Measurements from ENCODE around the gene ZNF697. TPM values are rescaled to one million over a fixed set of nuclear protein-coding genes. Genes with fewer than 3 reads are reported as not detected.

The ZNF697 gene
- total and polyA plus RNA-seq, 2 of the 4 experiments (the other 2 are of a cell fraction): 6.2 to 10.2 TPM

- Histone ChIP-seq H3K79me1 (ENCODE audit: low read depth in 1 of 2, low read length in 2 of 2) (no peaks in the 10 kb centered on the region), H2BK5ac (ENCODE audit: low read depth, low read length, poor library complexity, severe bottlenecking) (no peak overlapping the region), H2AK5ac (ENCODE audit: low read depth, low read length) (no peak overlapping the region), H2AK9ac (replicated peaks; ENCODE audit: low read depth, low read length, poor library complexity) (no peak overlapping the region), H3K4me3 (ENCODE audit: insufficient read depth, low read depth, low read length) (no peak overlapping the region), H3K56ac (ENCODE audit: extremely low read depth, insufficient read depth, low read length) (no peak overlapping the region), H3K9ac (ENCODE audit: low read depth, low read length) (no peak overlapping the region), H3K4ac (ENCODE audit: low read depth, low read length) (no peak overlapping the region), H2BK15ac (ENCODE audit: low read depth, low read length) (no peak overlapping the region), H4K91ac (ENCODE audit: insufficient read depth, low read depth, low read length) (no peak overlapping the region), H3K4me2 (ENCODE audit: low read depth, low read length) (no peak overlapping the region), H3K9me3 (ENCODE audit: control insufficient read depth, insufficient read depth, low read length) (no peaks in the 10 kb centered on the region), H3K27me3 (ENCODE audit: control insufficient read depth, insufficient read depth, low read length) (peaks cover 20% of the 10 kb centered on the region), H2BK20ac (ENCODE audit: low read depth, low read length) (no peak overlapping the region), H2AFZ (replicated peaks; ENCODE audit: low read length, poor library complexity) (no peak overlapping the region), H3K36me3 (ENCODE audit: control insufficient read depth, insufficient read depth, low read length) (no peaks in the 10 kb centered on the region), H3K4me1 (ENCODE audit: control insufficient read depth, insufficient read depth, low read length) (no peaks in the 10 kb centered on the region), H3K27ac (ENCODE audit: insufficient read depth, low read length) (no peak overlapping the region), H2BK120ac (ENCODE audit: low read depth, low read length) (no peak overlapping the region), H3K23ac (ENCODE audit: low read depth, low read length) (no peak overlapping the region), H3K18ac (ENCODE audit: low read depth, low read length) (no peak overlapping the region), H4K20me1 (ENCODE audit: insufficient read depth, low read length) (no peaks in the 10 kb centered on the region), H4K8ac (ENCODE audit: low read depth in 2 of 2, low read length in 2 of 2) (no peak overlapping the region), H4K5ac (ENCODE audit: low read depth, low read length) (no peak overlapping the region), H3K9me1 (ENCODE audit: insufficient read depth, low read length) (no peaks in the 10 kb centered on the region), H3K14ac (replicated peaks; ENCODE audit: low read depth, low read length) (no peak overlapping the region)
- TF ChIP-seq MAFK (IDR thresholded peaks at IDR 0.05; ENCODE audit: low read depth, low read length) (no peak), MXI1 (IDR thresholded peaks at IDR 0.05; ENCODE audit: borderline replicate concordance, low read depth, low read length) (no peak), SMC3 (IDR thresholded peaks at IDR 0.05; ENCODE audit: low read depth, low read length) (no peak)
- no TSS peak for BruUV-seq (replicated peaks)
- DNase-seq (no peak), ATAC-seq (ENCODE audit: low read depth) (no peak)
- no CpG with 5 or more reads among the region's 3 CpGs for WGBS, 2 experiments (ENCODE audit: extremely low coverage in 2 of 2, insufficient read length in 1 of 2)
- ChIA-PET POLR2A (ENCODE audit: unreplicated experiment) (no interaction called here), CTCF (no interaction called here)
- in situ Hi-C loops (cut with MboI; ENCODE audit: low sequenced_read_pairs) (no loop called here), intact Hi-C loops (cut with micrococcal nuclease) (no loop called here), dilution Hi-C loops (cut with HindIII; ENCODE audit: low sequenced_read_pairs, unreplicated experiment) (no loop called here)
Measured at GRCh38 chr1:119680193-119680592, 32.1 kb upstream of the ZNF697 start.

All from IMR-90 (cell line).